Pancreas (tissue), 10 donors: Measurements from ENCODE around the gene FCN2. TPM values are rescaled to one million over a fixed set of nuclear protein-coding genes. Genes with fewer than 3 reads are reported as not detected.

Experiments used
- ATAC-seq, 4 donors: fragments of 200-7000 bp; cut with Tn5 transposase; one replicate each; pipeline versions ENCODE4 v1.8.0 to v1.9.1; 2020; ENCODE audit warnings: mild to moderate bottlenecking in 4 of 4, moderate library complexity in 4 of 4
- DNase-seq, 6 donors: peaks; one replicate each; pipeline ENCODE4 v3.0.0-alpha.2; 2020
- FAIRE-seq: peaks from 2 replicates; lab custom pipeline; 2012; peaks lifted over from hg19 to GRCh38; lab: Jason Lieb, UNC
- H3K27ac ChIP-seq, 4 donors: fragments of 200-600 bp; sonication (generic); 1 replicate in 3 of 4; 2 replicates in 1 of 4; pipeline versions ENCODE4 v1.5.0 to v1.8.0; 2020
- H3K27me3 ChIP-seq, 4 donors: fragments of 200-600 bp; one replicate each; pipeline ENCODE4 v1.8.0; 2021
- H3K36me3 ChIP-seq, 3 donors: fragments of 200-600 bp; sonication (generic) in 1 of 3; one replicate each; pipeline versions ENCODE4 v1.5.0 to v1.8.0; 2020 to 2021
- H3K4me1 ChIP-seq, 3 donors: fragments of 200-600 bp; one replicate each; pipeline ENCODE4 v1.8.0; 2021
- H3K4me3 ChIP-seq, 4 donors: fragments of 200-600 bp; sonication (generic) in 2 of 4; one replicate each; pipeline versions ENCODE4 v1.5.0 to v1.8.0; 2020 to 2021
- H3K9me3 ChIP-seq, 4 donors: fragments of 200-600 bp; one replicate each; pipeline ENCODE4 v1.8.0; 2021
- CTCF ChIP-seq, 4 donors: fragments of 200-600 bp; sonication (generic) in 3 of 4; IDR thresholded peaks; one replicate each; pipeline versions ENCODE4 v1.5.0 to v1.8.0; 2021; ENCODE audit warnings: antibody characterized with exemption in 4 of 4
- WGBS, 2 donors: extraction: QIAGEN DNeasy Blood & Tissue Kit; methylation state at CpG; one replicate each; pipeline ENCODE4 v1.1.7; 2013; 5-methylcytosine and 5-hydroxymethylcytosine counted together
- intact Hi-C, 3 donors: fragments of 100-400 bp; cut with DNase I; formaldehyde crosslinking; loops; one replicate each; pipeline versions ENCODE4 v1.11.1 to v1.14.2; 2022
- polyA plus RNA-seq, 2 donors: library from polyadenylated mRNA; stranded (reverse); fragments of 200-250 nt; gene quantifications; one replicate each; pipeline ENCODE4 v1.2.3, GENCODE V29; 2013
- total RNA-seq, 6 donors: library from RNA; stranded (reverse); fragmentation: NEBNext Ultra II Directional in 4 of 6; extraction: Animal tissue kit (Norgen Biotek cat#: 25700) in 4 of 6; gene quantifications; one replicate each; pipeline versions ENCODE4 v1.2.1 to v1.2.4, GENCODE V29; 2021 to 2023
- donor health status: healthy with polysubstance abuse.
- donor health status: DM: no; HTN: no; CAD: no; lungs with moderate emphysema.
- donor health status: DM: no; HTN: no; CAD: no.
- donor health status: control.
- donor health status: control.
- donor health status: Bipolar disorder and iron deficiency.
- donor health status: DM: yes; HTN: yes; CAD: no.
- donor health status: DM: no; HTN: no; CAD: no.
- donor health status: DM: no; HTN: no; CAD: no.
- donor health status: DM: yes; HTN: yes; CAD: no.

FCN2 gene
- total and polyA plus RNA-seq, 8 donors: 0.16 to 0.84 (median 0.38) TPM; not detected in 3

DNA sequence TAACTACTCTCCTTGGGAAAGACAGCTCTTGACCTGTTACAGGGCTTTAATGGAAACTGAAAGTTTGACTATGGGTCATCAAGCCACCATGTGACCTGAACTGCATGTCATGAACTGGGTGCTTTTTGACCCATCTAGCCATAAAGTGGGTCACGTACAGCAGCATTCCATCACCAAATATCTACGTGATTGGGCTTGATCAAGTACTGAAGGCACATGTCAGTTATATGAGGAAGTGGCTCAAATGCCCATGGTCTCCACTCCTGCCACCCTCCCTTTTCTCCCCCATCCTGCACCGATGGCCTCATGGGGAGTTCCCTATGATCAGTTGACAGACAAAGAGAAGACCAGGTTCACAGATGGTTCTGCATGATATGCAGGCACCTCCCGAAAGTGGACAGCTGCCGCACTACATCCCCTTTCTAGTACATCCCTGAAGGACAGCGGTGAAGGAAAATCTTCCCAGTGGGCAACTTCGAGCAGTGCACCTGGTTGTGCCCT lies 44.5 kb downstream of the FCN2 start:
- H3K4me1 ChIP-seq: no peaks in the 10 kb centered on the region
- H3K36me3 ChIP-seq: no peaks in the 10 kb centered on the region
- FAIRE-seq (no peak), ATAC-seq (no peak), DNase-seq (no peak)
- no peak overlapping the region for H3K27ac ChIP-seq
- intact Hi-C loops: no loop called here
- 66 to 86% methylated on average over 7 of the region's 7 CpGs for WGBS, 2 donors
- no peaks in the 10 kb centered on the region for H3K9me3 ChIP-seq
- H3K27me3 ChIP-seq: no peaks in the 10 kb centered on the region
- H3K4me3 ChIP-seq: no peak overlapping the region
- TF ChIP-seq CTCF (IDR thresholded peaks at IDR 0.05): no peak

DNA sequence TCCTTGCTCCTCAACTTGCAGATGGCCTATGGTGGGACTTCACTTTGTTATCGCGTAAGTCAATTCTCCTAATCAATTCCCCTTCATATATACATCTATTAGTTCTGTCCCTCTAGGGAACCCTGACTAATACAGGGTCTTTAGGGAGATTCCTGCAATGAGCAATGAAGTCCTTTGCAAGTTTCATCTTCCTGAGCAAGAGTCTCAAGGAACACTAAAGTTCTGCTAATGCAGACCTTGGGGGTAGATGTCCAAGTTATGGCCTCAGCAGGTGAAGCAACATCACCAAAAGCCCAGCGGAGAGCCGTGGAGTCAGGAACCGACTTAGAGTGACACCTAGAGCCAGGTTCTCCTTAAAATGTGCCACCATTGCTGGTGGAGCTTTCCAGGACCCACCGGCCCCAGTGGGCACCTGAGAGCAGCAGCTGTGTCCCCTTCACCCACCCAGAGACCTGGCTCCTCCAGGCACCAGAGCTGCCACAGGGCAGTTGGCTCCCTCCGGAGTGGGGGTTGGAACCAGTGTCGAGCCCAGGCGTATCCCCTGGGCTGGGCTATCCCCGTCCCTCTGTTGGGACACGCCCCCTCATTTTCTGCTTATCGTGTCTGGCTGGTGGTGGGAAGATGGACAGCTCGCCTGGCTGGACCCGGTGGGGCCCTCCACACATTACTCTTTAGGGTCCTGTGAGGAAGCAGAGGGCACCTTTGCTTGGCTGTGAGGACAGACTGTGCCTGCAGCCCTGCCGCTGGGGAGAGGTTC lies 48.0 kb downstream of the FCN2 start:
- H3K27ac ChIP-seq: no peak overlapping the region

DNA sequence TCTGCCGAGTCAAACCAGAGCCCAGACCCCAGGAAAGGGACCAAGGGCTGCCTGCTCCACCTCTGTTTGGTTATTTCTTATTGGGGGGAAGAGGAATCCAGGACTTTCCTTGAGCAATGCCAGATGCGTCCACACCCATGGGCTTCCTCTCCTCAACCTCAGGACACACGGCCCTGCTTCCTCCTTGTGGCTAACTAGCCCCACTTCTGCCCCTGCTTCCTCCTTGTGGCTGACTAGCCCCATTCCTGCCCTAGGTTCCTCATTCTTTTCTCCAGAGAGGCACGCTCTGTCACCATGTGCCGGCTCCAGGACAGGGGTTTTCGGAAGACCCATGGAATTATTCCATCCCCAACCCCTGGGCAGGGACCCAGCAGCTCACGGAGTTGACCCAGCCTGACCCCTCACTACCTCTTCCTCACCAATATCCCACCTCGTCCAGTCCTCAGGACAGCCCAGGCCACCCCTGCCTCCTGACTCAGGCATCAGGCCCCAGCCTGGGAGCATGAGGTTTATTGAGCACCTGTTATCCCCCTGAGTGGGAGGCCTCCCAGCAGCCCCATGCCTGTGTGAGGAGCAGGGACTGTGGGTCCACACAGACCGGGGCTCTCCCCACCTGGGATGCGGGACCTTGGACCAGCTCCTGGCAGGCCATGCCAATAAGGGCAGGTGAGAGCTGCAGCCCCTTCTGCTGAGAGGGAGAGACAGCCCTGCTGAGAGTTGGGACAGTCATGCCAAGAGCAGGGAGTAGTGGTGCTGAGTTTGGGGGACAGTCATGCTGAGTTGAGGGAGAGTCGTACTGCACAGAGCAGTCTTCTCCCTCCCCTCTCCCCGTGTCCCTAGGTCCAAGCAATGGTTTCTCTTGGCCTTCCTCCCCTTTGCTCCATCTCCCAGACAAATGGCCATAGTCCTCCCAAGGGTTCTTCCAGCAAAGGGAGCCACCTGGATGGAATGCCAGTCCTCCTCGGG lies 48.9 kb downstream of the FCN2 start:
- peak in 3 of 4 donors; percentile 21 to 84 (median 84) for ATAC-seq
- Histone ChIP-seq H3K27ac (no peak overlapping the region), H3K27me3 (peaks cover 0 to 5% (median 0%) of the 10 kb centered on the region in 4 donors), H3K4me3 (no peak overlapping the region), H3K36me3 (no peaks in the 10 kb centered on the region), H3K9me3 (no peaks in the 10 kb centered on the region), H3K4me1 (no peaks in the 10 kb centered on the region)
- no peak for TF ChIP-seq CTCF (IDR thresholded peaks at IDR 0.05)
- no peak for FAIRE-seq
- peak in 2 of 6 donors; percentile 44 to 49 for DNase-seq
- 57 to 66% methylated on average over 11 to 13 of the region's 13 CpGs for WGBS, 2 donors
- intact Hi-C loops: no loop called here

More for the DNA sequence above, 48.0 kb downstream of the FCN2 start:
- Histone ChIP-seq H3K4me3 (no peak overlapping the region), H3K36me3 (no peaks in the 10 kb centered on the region), H3K27me3 (peaks cover 0 to 5% (median 0%) of the 10 kb centered on the region in 4 donors), H3K4me1 (no peaks in the 10 kb centered on the region), H3K9me3 (no peaks in the 10 kb centered on the region)
- 54 to 56% methylated on average over 14 to 15 of the region's 15 CpGs for WGBS, 2 donors
- no peak for FAIRE-seq
- intact Hi-C loops: no loop called here
- peak in 1 of 6 donors; percentile 43 for DNase-seq
- peak in 1 of 4 donors; percentile 12 for ATAC-seq
- TF ChIP-seq CTCF (IDR thresholded peaks at IDR 0.05): no peak

- peaks cover 0 to 5% (median 0%) of the 10 kb centered on the region in 4 donors for H3K27me3 ChIP-seq
- WGBS, 2 donors: 69 to 79% methylated on average over 13 of the region's 13 CpGs
- DNase-seq (no peak), FAIRE-seq (no peak), ATAC-seq (no peak)
- H3K27ac ChIP-seq: no peak overlapping the region
- no peak overlapping the region for H3K4me3 ChIP-seq
- intact Hi-C loops: no loop called here
- H3K4me1 ChIP-seq: no peaks in the 10 kb centered on the region
- TF ChIP-seq CTCF (IDR thresholded peaks at IDR 0.05): no peak
- no peaks in the 10 kb centered on the region for H3K9me3 ChIP-seq
- no peaks in the 10 kb centered on the region for H3K36me3 ChIP-seq
Measured at GRCh38 chr9:134930398-134930797, 49.8 kb downstream of the FCN2 start.
